LNCAP (cell line): ENCODE measurements around the gene FAM89B.

Experiments
- CTCF ChIP-seq: fragments of 450-650 bp; IDR thresholded peaks from 2 replicates; pipeline ENCODE4 v1.5.1; 2017; ENCODE audit warnings: mild to moderate bottlenecking

FAM89B gene

GRCh38 chr11:65609229-65609628, 36.9 kb downstream of the FAM89B start:
- no peak for TF ChIP-seq CTCF

- no peak for TF ChIP-seq CTCF
These were observed 37.3 kb downstream of the FAM89B start for GRCh38 chr11:65609665-65610064.

- no peak for TF ChIP-seq CTCF
These were observed 38.1 kb downstream of the FAM89B start for GRCh38 chr11:65610404-65610803.

- no peak for TF ChIP-seq CTCF
These were observed 38.9 kb downstream of the FAM89B start for GRCh38 chr11:65611028-65611757.

GRCh38 chr11:65611758-65612603, 39.6 kb downstream of the FAM89B start:
- TF ChIP-seq CTCF, result no peak

- no peak for TF ChIP-seq CTCF
These were observed 40.4 kb downstream of the FAM89B start for GRCh38 chr11:65612691-65613090.

- no peak for TF ChIP-seq CTCF
These were observed 41.0 kb downstream of the FAM89B start for GRCh38 chr11:65613091-65613928.
